Activated CD4-positive, alpha-beta T cell treated with anti-CD3 and anti-CD28 coated beads, Interleukin-2, amount 50 U/mL, for 4 hours (primary cell): Measurements from ENCODE around the gene GRK6.
A peak's percentile ranks its signal among the peaks of the same experiment; 100 is the strongest.

Experiments
- DNase-seq, 2 experiments: peaks; one replicate each; pipeline ENCODE4 v3.0.0-alpha.2; 2020

GRK6 gene

DNA sequence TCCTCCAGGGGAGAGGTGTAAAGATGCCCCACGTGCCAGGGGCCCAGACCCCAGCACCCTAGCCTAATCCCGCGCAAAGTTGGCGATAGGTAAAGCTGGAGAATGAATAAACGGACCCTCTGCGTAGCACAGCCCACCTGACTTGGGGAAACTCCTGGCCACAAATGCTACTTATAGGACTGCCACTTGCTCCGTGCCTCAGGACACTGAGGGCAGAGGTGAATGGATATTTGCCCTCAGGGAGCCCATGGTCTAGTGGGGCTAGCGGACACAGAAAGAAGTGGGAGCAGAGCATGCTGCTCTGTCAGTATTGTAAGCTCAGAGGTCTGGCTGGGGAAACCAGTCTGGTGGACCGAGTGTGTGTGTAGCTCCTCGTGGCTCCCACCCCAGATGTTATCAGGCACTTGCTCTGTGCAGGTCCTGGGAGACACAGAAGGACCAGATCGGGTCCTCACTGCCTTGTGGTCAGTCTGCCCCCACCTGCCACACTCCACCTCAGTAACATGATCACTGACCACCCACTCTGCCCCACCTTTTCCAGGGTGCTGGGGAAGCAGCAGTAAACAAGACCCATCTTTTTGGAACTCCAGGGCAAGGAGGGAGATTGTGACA is 841 bp downstream of the GRK6 start:
- DNase-seq = no peak

DNA sequence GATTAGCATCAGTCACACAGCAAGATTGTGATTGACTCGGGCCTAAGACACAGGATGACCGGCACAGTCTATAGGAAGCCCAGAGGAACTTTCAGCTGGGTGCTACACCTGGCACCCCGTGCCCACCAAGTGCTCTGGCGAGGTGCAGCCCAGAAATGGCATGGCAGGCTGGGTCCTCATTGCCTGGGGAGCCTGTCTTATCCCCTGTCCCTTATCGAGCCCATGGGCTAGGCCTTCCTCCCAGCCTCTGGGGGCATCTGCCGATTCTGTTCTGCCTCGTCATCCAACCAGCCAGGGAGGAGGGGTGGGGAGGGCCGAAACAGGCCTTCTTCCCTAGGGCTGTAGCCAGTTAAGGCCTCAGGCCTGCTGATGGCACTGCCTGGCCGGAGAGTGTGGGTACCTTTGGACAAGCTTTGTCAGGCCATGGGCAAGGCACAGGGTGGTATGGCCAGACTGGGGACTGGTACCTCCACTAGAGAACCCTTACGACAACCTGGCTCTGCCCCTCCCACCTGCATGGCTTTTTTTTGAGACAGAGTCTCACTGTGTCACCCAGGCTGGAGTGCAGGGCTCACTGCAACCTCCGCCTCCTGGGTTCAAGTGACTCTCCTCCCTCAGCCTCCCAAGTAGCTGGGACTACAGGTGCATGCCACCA is 1.6 kb downstream of the GRK6 start:
- DNase-seq = no peak

DNA sequence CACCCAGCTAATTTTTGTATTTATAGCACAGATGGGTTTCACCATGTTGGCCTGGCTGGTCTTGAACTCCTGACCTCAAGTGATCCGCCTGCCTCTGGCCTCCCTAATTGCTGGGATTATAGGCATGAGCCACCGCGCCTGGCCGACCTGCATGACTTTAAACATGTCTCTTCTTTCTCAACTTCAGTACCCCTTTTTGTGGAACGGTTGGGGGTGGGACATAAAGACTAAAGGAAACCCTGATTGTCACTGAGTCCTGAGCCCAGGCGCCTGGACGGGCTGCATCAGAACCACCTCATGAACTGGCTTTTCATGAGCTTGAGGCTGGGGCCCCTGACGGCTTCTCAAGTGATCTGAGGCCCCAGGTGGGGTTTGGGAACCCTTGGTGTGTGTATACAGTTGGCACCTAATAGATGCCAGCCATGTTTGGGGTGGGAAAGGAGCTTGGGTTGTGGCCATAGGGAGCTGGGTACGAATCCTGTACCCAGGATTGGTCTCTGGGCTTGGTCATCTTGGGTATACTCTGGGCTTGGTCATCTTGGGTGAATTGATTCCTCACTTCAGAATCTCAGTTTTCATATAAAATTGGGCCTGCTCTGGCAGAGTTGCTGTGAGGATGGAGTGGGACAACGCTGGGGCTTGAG is 2.2 kb downstream of the GRK6 start:
- no peak for DNase-seq

DNA sequence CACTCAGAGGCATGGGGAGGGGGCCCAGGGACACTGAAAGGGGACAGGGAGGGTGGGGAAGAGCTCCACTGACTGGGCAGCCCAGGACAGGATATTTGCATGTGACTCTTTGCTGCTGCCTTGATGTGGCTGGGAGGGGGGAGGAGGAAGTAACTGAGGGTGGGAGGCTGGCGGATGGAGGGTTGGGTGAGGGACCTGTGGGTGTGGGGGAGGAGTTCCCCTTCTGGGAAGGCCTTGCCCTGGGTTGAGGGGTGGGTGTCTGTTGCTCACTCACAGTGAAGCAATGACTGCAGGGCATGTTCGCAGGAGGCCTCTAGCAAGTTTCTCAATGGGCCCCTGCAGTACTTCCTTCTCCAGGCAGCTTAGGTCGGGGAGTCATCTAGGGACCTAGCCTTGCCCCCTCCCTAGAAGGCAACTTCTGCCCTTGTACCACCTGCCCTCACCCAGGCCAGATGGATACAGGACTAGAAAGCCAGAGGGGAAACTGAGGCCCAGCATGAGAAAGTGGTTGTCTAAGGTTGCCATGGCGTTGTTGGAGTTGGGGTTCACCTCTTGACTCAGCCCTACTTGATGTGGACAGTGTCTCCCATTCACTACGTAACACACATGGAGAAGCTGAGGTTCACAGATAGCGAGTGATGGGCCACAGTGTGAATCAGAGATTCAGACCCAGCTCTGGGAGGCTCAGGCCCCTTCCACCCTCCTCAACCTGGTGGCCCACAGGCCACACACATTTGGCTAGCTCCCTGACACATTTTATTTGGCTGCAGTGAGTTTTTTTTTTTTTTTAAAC is 3.0 kb downstream of the GRK6 start:
- peak; percentile 87 to 89 for DNase-seq

DNA sequence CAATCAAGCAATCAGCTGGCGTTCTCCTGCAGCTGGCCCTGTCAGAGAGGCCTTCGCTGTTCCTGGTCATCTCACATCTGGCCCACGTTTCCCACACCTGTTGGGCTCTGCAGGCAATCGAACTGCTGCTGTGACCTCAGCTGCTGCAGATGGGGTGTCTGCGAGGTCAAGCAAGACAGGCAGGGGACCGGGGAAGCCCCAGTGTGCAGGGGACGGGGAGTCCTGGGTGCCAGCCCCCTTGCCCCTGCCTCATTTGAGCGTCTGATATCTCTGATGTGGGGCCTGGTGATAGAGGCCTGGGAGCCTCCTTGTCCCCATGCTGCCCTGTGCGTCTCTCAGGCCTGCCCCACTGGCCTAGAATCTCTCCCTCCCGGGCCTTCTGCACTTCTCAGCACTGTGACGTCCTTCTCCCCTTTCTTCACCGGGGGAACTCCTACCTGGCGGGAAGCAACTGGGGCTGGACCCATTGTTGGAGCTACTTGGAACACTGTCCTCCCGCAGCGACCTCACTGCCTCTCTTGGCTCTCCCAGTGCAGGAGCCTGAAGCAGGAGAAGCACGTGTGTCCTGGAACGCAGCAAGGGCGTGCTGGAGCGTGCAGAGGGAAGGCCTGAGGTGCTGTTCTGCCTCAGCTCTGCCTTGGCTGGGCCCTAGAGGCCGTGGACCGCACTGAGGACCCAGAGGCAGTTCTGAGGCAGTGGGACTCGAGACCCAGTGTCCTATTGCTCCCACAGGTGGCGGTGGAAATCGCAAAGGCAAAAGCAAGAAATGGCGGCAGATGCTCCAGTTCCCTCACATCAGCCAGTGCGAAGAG is 3.9 kb downstream of the GRK6 start:
- DNase-seq = no peak

DNA sequence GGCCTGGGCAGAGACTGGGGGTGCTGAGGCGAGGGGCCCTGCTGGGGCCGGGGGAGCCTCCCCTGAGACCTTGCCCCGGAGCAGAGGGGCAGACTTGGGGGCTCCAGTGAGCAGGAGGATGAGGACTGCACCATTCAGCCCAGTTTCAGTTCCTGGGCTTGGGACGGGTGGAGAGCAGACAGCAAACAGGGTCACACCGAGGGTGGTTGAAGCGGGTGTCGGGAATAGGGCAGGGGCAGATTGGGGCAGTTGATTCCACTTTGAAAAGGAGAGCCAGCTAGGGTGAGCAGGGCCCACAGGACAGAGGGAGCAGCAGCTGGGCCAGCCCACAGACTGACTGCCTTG is 4.5 kb downstream of the GRK6 start:
- no peak for DNase-seq

DNA sequence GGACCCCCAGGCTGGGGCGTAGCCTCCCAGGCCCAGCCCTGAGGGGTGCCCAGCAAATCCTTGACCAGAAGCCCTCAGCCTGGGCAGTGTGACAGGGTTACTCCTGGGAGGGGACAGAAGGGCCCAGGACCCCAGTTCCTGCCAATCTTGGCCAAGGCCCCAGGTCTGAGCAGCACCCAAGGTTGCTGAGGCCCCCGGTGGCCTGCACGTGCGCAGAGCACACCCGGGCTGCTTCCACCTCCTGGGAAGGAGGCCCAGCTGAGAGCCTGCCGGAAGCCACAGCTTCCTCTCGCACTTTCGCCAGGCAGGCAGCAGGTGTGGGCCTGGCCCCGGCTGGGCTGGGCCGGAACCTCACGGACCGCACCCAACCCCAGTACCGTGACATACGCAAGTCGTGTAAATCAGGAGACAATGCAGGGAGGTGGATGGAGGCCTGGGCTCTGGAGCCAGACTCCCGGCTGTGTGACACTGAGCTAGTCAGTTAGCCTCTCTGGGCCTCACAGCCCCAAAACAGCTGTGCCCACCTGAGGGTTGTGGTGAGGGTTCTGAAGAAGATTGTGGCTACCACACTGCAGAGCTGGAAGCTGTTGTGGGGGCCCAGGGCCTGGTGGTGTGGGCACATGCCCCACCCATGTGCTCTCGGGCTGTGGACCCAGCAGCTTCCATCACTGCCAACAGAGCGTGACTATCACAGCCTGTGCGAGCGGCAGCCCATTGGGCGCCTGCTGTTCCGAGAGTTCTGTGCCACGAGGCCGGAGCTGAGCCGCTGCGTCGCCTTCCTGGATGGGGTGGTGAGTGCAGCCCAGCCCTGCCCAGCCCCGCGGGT is 5.1 kb downstream of the GRK6 start:
- peak; percentile 27 to 35 for DNase-seq

DNA sequence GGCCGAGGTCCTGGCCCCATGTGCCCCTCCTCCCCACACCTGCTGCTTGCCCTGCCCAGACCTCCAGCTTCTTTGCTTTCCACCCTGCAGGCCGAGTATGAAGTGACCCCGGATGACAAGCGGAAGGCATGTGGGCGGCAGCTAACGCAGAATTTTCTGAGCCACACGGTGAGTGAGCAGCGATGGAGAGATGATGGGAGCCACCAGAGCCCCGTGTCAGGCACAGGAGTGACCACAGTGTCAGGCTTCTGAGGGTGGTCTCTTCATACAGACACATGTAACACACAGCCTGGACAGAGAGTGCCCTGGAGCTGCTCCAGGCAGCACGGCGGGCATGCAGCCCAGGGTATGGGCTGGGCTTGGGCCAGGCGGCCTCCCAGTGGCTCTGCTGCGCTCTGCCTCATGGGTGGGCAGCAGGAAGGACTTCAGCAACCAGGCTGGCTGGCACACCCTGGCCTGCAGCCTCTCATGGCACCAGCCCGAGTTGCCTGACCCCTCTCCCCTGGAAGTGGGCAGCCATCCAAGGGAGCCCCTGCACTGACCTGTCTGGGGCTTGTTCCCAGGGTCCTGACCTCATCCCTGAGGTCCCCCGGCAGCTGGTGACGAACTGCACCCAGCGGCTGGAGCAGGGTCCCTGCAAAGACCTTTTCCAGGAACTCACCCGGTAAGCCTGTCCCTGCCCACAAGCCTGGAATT is 5.8 kb downstream of the GRK6 start:
- peak; percentile 44 for DNase-seq

DNA sequence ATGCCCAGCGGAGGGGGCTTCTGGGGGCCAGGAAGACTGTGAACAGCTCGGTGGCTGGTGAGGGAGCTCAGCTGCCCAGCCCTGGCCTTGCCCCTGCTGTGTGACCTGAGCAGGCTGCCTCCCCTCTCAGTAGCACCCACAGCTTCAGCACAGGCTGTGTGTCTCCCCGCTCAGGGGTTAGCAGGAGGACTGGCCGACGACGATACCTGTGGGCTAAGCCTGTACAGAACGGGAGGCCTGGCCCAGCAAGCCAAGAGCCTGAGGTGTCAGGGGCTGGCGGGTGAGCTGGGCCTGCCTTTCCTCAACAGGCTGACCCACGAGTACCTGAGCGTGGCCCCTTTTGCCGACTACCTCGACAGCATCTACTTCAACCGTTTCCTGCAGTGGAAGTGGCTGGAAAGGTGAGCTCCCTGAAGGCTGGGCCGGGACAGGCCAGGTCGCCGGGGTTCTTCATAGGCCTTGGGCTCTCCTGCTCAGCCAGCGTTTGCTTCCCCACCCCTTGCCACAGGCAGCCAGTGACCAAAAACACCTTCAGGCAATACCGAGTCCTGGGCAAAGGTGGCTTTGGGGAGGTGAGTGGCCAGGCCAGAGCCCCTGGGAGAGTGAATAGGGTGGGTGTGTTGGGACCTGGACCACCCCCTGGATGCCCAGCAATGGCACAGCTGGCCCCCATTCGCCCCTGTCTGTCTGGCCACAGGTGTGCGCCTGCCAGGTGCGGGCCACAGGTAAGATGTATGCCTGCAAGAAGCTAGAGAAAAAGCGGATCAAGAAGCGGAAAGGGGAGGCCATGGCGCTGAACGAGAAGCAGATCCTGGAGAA is 6.6 kb downstream of the GRK6 start:
- no peak for DNase-seq

DNA sequence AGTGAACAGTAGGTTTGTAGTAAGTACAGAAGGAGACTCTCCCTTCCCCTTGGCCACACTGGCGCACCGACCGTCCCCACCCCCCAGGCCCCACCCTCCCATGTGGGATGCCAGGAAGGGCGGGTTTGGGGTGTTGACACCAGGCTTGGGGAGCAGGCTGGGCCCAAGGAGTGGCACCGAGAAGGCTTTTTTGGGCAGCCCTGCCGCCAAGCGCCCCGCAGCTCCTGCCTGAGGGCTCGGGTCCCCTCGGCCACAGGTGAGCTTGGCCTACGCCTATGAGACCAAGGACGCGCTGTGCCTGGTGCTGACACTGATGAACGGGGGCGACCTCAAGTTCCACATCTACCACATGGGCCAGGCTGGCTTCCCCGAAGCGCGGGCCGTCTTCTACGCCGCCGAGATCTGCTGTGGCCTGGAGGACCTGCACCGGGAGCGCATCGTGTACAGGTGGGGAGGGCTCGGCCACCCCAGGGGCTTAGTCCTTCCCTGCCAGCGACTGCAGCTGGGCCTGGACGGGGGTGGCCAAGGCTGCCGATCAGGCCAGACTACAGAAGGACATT is 7.3 kb downstream of the GRK6 start:
- DNase-seq = no peak

DNA sequence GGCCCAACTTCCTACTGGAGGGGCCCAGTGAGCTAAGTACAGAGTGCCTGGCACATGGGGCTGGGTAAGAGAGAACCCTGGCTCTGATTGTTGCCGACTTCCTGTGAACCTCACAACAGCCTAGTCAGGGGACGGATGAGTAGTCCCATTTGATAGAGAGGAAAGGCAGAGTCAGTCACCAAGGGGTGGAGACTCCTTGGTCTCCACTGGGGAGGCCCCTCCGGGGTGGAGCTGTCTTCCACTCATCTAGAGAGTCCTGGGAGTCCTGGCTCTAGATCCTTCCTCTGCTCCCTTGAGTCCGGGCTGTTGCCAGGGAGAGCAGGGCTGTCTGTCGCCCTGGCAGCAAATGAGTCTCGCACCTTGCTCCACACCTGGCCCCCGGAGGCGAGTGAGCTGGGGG is 8.0 kb downstream of the GRK6 start:
- DNase-seq = peak; percentile 51 to 56

DNA sequence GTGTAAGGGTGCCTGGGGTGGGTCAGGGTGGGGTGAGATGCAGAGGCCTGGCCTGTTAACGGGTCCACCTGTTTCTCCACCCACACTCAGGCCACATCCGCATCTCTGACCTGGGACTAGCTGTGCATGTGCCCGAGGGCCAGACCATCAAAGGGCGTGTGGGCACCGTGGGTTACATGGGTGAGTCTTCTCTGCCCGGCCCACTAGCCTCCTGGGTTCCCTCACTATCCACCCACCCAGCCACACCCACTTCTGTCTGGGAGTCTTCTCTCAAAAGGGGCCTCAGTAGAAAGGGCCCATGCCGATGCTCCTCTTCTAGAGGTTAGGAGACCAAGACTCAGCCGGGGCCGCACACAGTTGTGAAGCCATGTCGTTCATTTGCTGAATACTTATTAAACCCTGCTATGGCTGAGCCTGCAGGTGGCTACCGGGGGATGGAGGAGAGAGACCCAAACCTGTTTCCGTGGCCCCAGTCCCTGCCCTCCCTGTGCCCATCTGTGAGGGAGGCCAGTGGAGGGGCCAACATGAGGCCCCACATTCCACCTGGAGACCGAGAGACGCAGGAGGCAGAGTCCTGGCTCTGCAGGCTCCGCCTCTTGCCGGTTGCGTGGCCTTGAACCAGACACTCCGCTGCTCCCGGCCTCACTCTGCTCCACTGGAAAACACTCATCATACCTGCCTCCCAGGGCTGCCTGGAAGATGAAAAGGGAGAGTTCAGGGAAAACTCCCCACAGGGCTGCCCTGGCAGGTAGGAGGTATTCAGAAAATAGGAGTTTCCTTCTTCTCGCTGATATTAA is 8.7 kb downstream of the GRK6 start:
- no peak for DNase-seq

DNA sequence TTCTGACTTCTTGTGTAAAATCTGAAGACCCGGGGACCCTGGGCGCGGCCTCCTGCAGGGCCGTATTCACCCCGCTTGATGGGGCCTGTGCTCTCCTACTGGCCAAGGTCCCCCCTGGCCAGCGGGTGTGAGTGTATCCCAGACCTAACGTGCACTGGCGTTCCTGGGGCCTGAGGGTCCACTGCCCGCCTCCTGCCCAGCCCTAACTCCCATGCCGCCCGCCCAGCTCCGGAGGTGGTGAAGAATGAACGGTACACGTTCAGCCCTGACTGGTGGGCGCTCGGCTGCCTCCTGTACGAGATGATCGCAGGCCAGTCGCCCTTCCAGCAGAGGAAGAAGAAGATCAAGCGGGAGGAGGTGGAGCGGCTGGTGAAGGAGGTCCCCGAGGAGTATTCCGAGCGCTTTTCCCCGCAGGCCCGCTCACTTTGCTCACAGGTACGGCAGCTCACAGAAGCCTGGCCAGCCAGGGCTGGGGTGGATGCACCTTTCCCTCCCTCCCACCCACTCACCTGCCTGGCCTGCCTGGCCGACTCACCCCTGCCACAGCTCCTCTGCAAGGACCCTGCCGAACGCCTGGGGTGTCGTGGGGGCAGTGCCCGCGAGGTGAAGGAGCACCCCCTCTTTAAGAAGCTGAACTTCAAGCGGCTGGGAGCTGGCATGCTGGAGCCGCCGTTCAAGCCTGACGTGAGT is 9.5 kb downstream of the GRK6 start:
- no peak for DNase-seq

DNA sequence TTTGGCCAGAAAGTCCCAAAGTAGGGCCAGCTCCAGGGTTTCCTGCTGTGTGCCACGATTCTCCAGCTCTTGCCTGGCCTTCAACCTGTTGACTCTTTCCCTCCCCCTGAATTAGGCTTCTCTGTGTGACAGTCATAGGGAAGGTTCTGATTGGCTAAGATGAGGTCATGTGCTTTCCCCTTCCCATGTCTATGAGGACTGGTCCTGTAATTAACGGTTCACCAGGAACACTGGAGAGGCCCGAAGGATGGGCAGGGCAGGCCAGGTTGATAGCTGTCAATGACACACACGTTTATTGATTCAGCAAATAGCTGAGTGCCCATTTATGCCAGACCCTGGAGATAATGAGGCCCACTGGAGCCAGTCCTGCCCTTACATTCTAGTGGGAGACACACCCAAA is 11.1 kb downstream of the GRK6 start:
- DNase-seq = no peak

DNA sequence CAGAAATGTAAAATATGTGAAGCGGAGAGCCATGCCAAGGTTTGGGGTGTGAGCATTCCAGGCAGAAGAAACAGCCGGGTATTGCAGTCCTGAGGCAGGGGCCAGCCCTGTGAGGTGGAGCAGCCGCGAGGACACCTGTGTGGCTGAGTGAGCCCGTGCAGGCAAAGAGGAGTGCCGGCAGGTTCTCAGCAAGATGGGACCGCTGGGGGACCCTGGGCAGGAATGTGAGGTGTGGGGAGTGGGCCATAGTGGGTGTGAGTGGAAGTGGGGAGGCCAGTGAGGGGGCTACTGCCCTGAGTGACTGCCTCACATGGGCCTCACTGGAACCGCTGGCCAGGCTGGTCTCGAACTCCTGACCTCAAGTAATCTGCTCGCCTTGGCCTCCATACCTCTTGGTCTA is 12.0 kb downstream of the GRK6 start:
- DNase-seq = no peak

DNA sequence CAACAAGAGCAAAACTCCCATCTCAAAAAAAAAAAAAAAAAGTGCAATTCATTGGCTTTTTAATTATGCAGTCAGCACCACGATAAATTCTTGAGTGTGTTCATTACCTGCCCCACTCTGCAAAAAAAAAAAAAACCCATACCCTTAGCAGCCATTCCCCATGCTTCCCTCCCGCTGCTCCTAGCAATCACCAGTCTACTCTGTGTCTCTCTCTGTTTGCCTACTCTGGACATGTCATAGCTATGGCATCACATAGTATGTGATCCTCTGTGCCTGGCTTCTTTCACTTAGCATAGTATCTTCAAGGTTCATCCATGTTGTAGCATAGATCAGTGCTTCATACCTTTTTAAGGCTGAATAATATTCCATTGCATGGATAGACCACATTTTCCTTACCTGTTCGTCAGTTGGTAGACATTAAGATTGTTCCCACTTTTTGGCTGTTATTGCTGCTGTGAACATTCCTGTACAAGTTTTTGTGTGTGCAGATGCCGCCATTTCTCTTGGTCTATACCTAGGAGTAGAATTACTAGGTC is 13.1 kb downstream of the GRK6 start:
- no peak for DNase-seq

DNA sequence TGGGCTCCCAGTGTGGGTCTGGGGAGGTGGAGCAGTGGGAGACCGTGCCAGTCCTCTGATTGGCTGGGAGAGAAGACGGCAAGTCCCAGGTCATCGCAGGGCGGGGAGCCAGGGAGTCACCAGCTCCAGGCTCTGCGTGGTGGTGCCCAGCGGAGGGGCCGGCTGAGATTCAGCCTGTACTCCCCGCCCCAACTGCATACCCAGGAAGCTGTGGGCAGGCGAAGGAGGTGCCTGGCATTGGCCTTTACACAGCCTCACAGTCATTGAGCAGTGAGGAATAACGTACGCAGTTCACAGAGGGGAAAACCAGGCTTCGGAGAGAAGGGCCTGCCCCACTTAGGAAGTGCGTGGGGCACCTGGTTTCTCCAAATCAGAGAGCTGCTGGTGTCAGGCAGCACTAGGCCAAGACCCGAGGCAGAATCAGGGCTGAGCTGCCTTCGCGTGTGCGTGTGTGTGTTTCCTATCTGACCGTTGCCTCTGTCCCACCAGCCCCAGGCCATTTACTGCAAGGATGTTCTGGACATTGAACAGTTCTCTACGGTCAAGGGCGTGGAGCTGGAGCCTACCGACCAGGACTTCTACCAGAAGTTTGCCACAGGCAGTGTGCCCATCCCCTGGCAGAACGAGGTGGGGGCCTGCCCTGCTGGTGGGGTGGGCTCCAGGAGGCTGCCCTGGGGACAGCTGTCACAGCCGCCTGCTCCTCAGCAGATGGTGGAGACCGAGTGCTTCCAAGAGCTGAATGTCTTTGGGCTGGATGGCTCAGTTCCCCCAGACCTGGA is 13.9 kb downstream of the GRK6 start:
- peak; percentile 50 to 54 for DNase-seq
